ENCODE measurements around the gene SYNE4. TPM values are rescaled to one million over a fixed set of nuclear protein-coding genes. Genes with fewer than 3 reads are reported as not detected.

The SYNE4 gene
- total and polyA plus RNA-seq, 9 of the 15 experiments (the other 6 are each of a cell fraction or from before 2014, with no cell fraction given), result 0.03 to 0.65 (median 0.29) TPM

GRCh38 chr19:36054733-36055686 lies 46.4 kb upstream of the SYNE4 start, which contains the start of gene WDR62 (continued):
- no peak for TF ChIP-seq MITF (IDR thresholded peaks at IDR 0.05)
- TF ChIP-seq ELK3 (CRISPR knock-in tag; IDR thresholded peaks at IDR 0.05), result no peak
- TF ChIP-seq CHCHD3 (CRISPR knock-in tag; IDR thresholded peaks at IDR 0.05), result no peak
- no peak for TF ChIP-seq ZNF24 (IDR thresholded peaks at IDR 0.05)
- TF ChIP-seq HOXB6 (CRISPR knock-in tag; IDR thresholded peaks at IDR 0.05; ENCODE audit: borderline replicate concordance), result no peak
- no peak for TF ChIP-seq RAD51 (IDR thresholded peaks at IDR 0.05; ENCODE audit: borderline replicate concordance, low read depth)
- no peak for TF ChIP-seq ZC3H4 (CRISPR knock-in tag; IDR thresholded peaks at IDR 0.05; ENCODE audit: borderline replicate concordance)
- TF ChIP-seq FOXJ3 (CRISPR knock-in tag; IDR thresholded peaks at IDR 0.05), result no peak
- TF ChIP-seq ELF4 (CRISPR knock-in tag; IDR thresholded peaks at IDR 0.05), result no peak
- TF ChIP-seq PTBP1 (IDR thresholded peaks at IDR 0.05; ENCODE audit: low read depth, low read length), result no peak
- no peak for TF ChIP-seq HOMEZ (CRISPR knock-in tag; IDR thresholded peaks at IDR 0.05)
- no peak for TF ChIP-seq HMG20A (CRISPR knock-in tag; conservative IDR thresholded peaks at IDR 0.05)
- TF ChIP-seq KAT8 (IDR thresholded peaks at IDR 0.05; ENCODE audit: low read depth), result no peak
- TF ChIP-seq CHD4 (IDR thresholded peaks at IDR 0.05; ENCODE audit: insufficient read depth, insufficient replicate concordance, low read depth, low read length, poor library complexity, severe bottlenecking), result no peak
- peak; percentile 34; the same call in 1 of the 2 replicates for TF ChIP-seq TARDBP (IDR thresholded peaks at IDR 0.05)
- no peak for TF ChIP-seq ELF2 (CRISPR knock-in tag; IDR thresholded peaks at IDR 0.05)
- TF ChIP-seq TEAD2 (tag; IDR thresholded peaks at IDR 0.05), result no peak
- TF ChIP-seq KDM2B (CRISPR knock-in tag; IDR thresholded peaks at IDR 0.05), result no peak
- peak; percentile 49 for TF ChIP-seq RNF2 (IDR thresholded peaks at IDR 0.05)
- no peak for TF ChIP-seq ZBTB8A (IDR thresholded peaks at IDR 0.05; ENCODE audit: partially characterized antibody)
- no peak for TF ChIP-seq BRD9 (IDR thresholded peaks at IDR 0.05; ENCODE audit: low read depth, partially characterized antibody)
- no peak for TF ChIP-seq ZNF778 (CRISPR knock-in tag; IDR thresholded peaks at IDR 0.05)

Data from K562 (cell line).